GM12878 (cell line): ENCODE results near the gene KCNB1. TPM values are rescaled to one million over a fixed set of nuclear protein-coding genes. Genes with fewer than 3 reads are reported as not detected.

Source experiments
- ATAC-seq: fragments of 200-7000 bp; cut with Tn5 transposase; 3 replicates; pipeline ENCODE4 v1.9.1; 2020; ENCODE audit warnings: mild to moderate bottlenecking, moderate library complexity
- BruUV-seq: library from RNA; stranded (reverse); fragments of 400-500 nt; replicated peaks from 2 replicates; lab custom pipeline; 2021; lab: Mats Ljungman, UMichigan
- CTCF ChIA-PET: fragments of 300-600 bp; sonication (Branson Sonifier 250); formaldehyde crosslinking; extraction: SDS; loops from one replicate; lab custom pipeline; 2021; ENCODE audit warnings: inconsistent platforms; lab: Yijun Ruan, JAX
- POLR2A ChIA-PET: fragments of 350-600 bp; formaldehyde crosslinking; extraction: SDS; loops from one replicate; lab custom pipeline; 2021; ENCODE audit warnings: inconsistent platforms; lab: Charles Lee
- RAD21 ChIA-PET: fragments of 300-600 bp; sonication (Branson Sonifier 250); formaldehyde crosslinking; loops from one replicate; lab custom pipeline; 2023; ENCODE audit warnings: antibody characterized with exemption; ENCODE audit not compliant: unreplicated experiment; lab: Charles Lee
- SMC1A ChIA-PET: fragments of 300-600 bp; sonication (Branson Sonifier 250); formaldehyde crosslinking; loops from one replicate; lab custom pipeline; 2023; ENCODE audit not compliant: unreplicated experiment, uncharacterized antibody; lab: Charles Lee
- DNase-seq: peaks from one replicate; pipeline ENCODE4 v3.0.0-alpha.2; 2011; ENCODE audit warnings: low read depth, low spot score
- FAIRE-seq: peaks from 3 replicates; lab custom pipeline; 2011; peaks lifted over from hg19 to GRCh38; lab: Jason Lieb, UNC
- H2AFZ ChIP-seq: 2 replicates; pipeline ENCODE4 v1.6.0; 2011; ENCODE audit warnings: low read depth, low read length, control low read depth; ENCODE audit not compliant: control insufficient read depth
- H3K27ac ChIP-seq: 2 replicates; pipeline ENCODE4 v1.5.1; 2011; ENCODE audit warnings: control low read depth; ENCODE audit not compliant: control insufficient read depth, insufficient read depth
- H3K27me3 ChIP-seq, 2 experiments: replicated peaks in 1 of 2; 2 replicates each; pipeline versions ENCODE4 v1.6.0 to v1.6.1; 2011; ENCODE audit warnings: low read length in 1 of 2; ENCODE audit not compliant: control insufficient read depth in 2 of 2, insufficient read depth in 2 of 2
- H3K36me3 ChIP-seq, 2 experiments: 2 replicates each; pipeline ENCODE4 v1.5.1; 2011; ENCODE audit warnings: low read length in 1 of 2; ENCODE audit not compliant: control insufficient read depth in 2 of 2, insufficient read depth in 2 of 2
- H3K4me1 ChIP-seq: 2 replicates; pipeline ENCODE4 v1.6.1; 2011; ENCODE audit warnings: mild to moderate bottlenecking, low read length, moderate library complexity, mixed read lengths; ENCODE audit not compliant: control insufficient read depth, insufficient read depth
- H3K4me2 ChIP-seq: 2 replicates; pipeline ENCODE4 v1.6.0; 2011; ENCODE audit warnings: control low read depth; ENCODE audit not compliant: control insufficient read depth, insufficient read depth
- H3K4me3 ChIP-seq: fragments of 200-600 bp; sonication (generic); 2 replicates; pipeline ENCODE4 v1.5.1; 2016
- H3K79me2 ChIP-seq: 2 replicates; pipeline ENCODE4 v1.6.0; 2011; ENCODE audit warnings: low read length; ENCODE audit not compliant: control insufficient read depth, insufficient read depth
- H3K9ac ChIP-seq: 2 replicates; pipeline ENCODE4 v1.8.0; 2011; ENCODE audit warnings: low read length, control low read depth, mixed read lengths; ENCODE audit not compliant: control insufficient read depth, insufficient read depth
- H3K9me3 ChIP-seq: replicated peaks from 3 replicates; pipeline ENCODE4 v1.5.1; 2011; ENCODE audit warnings: mild to moderate bottlenecking, low read length; ENCODE audit not compliant: control insufficient read depth, insufficient read depth
- H4K20me1 ChIP-seq: 2 replicates; pipeline ENCODE4 v1.6.0; 2011; ENCODE audit not compliant: control insufficient read depth, insufficient read depth
- BMI1 ChIP-seq: fragments of 450-650 bp; IDR thresholded peaks from 2 replicates; pipeline ENCODE4 v1.6.1; 2016; ENCODE audit warnings: mild to moderate bottlenecking, moderate library complexity, borderline replicate concordance
- CHD1 ChIP-seq: IDR thresholded peaks from 2 replicates; pipeline ENCODE4 v1.6.1; 2012; ENCODE audit warnings: low read depth, low read length, improper control_type of control experiment
- CREB1 ChIP-seq: IDR thresholded peaks from 2 replicates; pipeline ENCODE4 v1.6.1; 2012; ENCODE audit warnings: low read depth, mild to moderate bottlenecking, inconsistent platforms
- ESRRA ChIP-seq: IDR thresholded peaks from 2 replicates; pipeline ENCODE4 v1.6.1; 2012; ENCODE audit warnings: mild to moderate bottlenecking, low read length, improper control_type of control experiment
- IKZF1 ChIP-seq: fragments of 450-650 bp; conservative IDR thresholded peaks from 2 replicates; pipeline ENCODE4 v1.6.1; 2017; ENCODE audit warnings: antibody characterized with exemption, mild to moderate bottlenecking
- KDM1A ChIP-seq: fragments of 200-600 bp; sonication (generic); IDR thresholded peaks from 2 replicates; pipeline ENCODE4 v1.6.1; 2016; ENCODE audit warnings: borderline replicate concordance
- POU2F2 ChIP-seq: IDR thresholded peaks from 3 replicates; pipeline ENCODE4 v1.6.1; 2011; ENCODE audit warnings: low read depth, mild to moderate bottlenecking, low read length, borderline replicate concordance
- RELA ChIP-seq: fragments of 450-650 bp; IDR thresholded peaks from 2 replicates; pipeline ENCODE4 v1.8.0; 2014; ENCODE audit warnings: borderline replicate concordance; ENCODE audit not compliant: partially characterized antibody
- TAF1 ChIP-seq: IDR thresholded peaks from 2 replicates; pipeline ENCODE4 v1.6.1; 2011; ENCODE audit warnings: mild to moderate bottlenecking, low read depth, low read length, borderline replicate concordance
- WGBS: methylation state at CpG from one replicate; pipeline ENCODE4 v1.1.6; 2016; ENCODE audit warnings: low lambda C conversion rate; ENCODE audit not compliant: insufficient replicate concordance, insufficient coverage; ENCODE audit errors: missing lambda C conversion rate; 5-methylcytosine and 5-hydroxymethylcytosine counted together
- in situ Hi-C: fragments of 300-500 bp; cut with MboI; formaldehyde crosslinking; loops from 9 replicates; pipeline ENCODE4 v1.14.3; 2018; ENCODE audit warnings: mixed read lengths
- intact Hi-C: fragments of 100-400 bp; cut with micrococcal nuclease; formaldehyde crosslinking; loops from one replicate; pipeline ENCODE4 v1.14.2; 2022; ENCODE audit not compliant: unreplicated experiment
- polyA plus RNA-seq, 11 experiments: library from polyadenylated mRNA; depleted of rRNA in 4 of 11; unstranded in 6 of 11; stranded (reverse) in 5 of 11; fragments of >200 nt; fragmentation: Nextera tagmentation in 4 of 11; fragmentation: Illumina TruSeq in 1 of 11; extraction: Ambion mirVana in 4 of 11; extraction: Trizol in 1 of 11; gene quantifications; 1 replicate in 1 of 11; 2 replicates in 10 of 11; pipeline versions ENCODE4 v1.2.1 to v1.2.3, GENCODE V29; 2011 to 2016; ENCODE audit warnings: inconsistent platforms in 2 of 11, missing spikeins in 2 of 11, low read depth in 1 of 11
- total RNA-seq, 4 experiments: library from RNA; depleted of rRNA in 3 of 4; stranded (reverse); fragments of >200 nt in 3 of 4; fragmentation: Illumina TruSeq in 1 of 4; extraction: Trizol in 1 of 4; gene quantifications; 2 replicates each; pipeline versions ENCODE4 v1.2.1 to v1.2.3, GENCODE V29; 2013 to 2021
- TF ChIP-seq, protein P1 (sequence below): fragments of 450-650 bp; IDR thresholded peaks from 2 replicates; pipeline ENCODE4 v1.6.1; 2017; ENCODE audit warnings: mild to moderate bottlenecking, low read depth, inconsistent platforms; ENCODE audit not compliant: poor library complexity, severe bottlenecking
- TF ChIP-seq, protein P2 (sequence below): IDR thresholded peaks from 2 replicates; pipeline ENCODE4 v1.6.1; 2011; ENCODE audit warnings: low read depth, mild to moderate bottlenecking, low read length, moderate library complexity, borderline replicate concordance; ENCODE audit errors: extremely low read depth
- TF ChIP-seq, protein P3 (sequence below): fragments of 150-350 bp; IDR thresholded peaks from 2 replicates; pipeline ENCODE4 v1.6.1; 2016; ENCODE audit warnings: low read depth, low read length

The KCNB1 gene
- total and polyA plus RNA-seq, 10 of the 15 experiments (the other 5 are each of a cell fraction or from before 2014, with no cell fraction given), result 0.02 to 0.08 (median 0.03) TPM; not detected in 7

DNA sequence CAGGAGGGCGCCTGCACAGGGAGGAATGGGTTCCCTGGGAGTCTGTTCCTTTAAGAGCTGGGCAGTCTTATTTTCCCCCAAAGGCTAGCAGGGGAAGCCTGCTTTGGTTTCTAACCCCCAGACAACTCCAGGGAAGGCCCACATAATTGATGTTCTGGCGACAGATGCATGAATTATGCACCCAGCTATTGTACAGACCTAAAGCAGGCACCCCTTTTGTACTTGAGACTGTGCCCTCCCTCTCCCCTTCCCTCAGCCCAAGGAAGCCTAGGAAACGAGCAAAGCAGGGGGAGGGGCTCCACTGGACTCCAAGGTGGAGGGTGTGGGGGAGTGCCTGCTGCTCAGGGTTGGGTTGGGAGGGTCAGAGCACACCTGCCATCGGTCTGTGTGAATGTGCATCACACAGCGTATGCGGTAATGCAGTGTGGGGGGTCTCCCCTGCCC lies 102.1 kb downstream of the KCNB1 start:
- Histone ChIP-seq H3K9me3 (no peaks in the 10 kb centered on the region; the same call in 2 of the 3 replicates), H3K36me3 (no peaks in the 10 kb centered on the region), H2AFZ (no peak overlapping the region), H3K4me2 (no peak overlapping the region), H3K79me2 (no peaks in the 10 kb centered on the region), H3K9ac (no peak overlapping the region), H3K4me1 (no peaks in the 10 kb centered on the region), H3K27me3 (no peaks in the 10 kb centered on the region; a peak in 1 of 4 replicates), H4K20me1 (no peaks in the 10 kb centered on the region), H3K4me3 (no peak overlapping the region), H3K27ac (no peak overlapping the region)
- BruUV-seq, result no TSS peak
- ATAC-seq (no peak), FAIRE-seq (no peak), DNase-seq (no peak)
- POLR2A ChIA-PET, result no interaction called here
- in situ Hi-C loops, result no loop called here
- 14% methylated on average over 6 of the region's 6 CpGs for WGBS
- SMC1A ChIA-PET, result no interaction called here
- RAD21 ChIA-PET, result no interaction called here
- intact Hi-C loops, result no loop called here
- CTCF ChIA-PET, result no interaction called here
- TF ChIP-seq ESRRA (no peak), BMI1 (no peak), POU2F2 (no peak)

DNA sequence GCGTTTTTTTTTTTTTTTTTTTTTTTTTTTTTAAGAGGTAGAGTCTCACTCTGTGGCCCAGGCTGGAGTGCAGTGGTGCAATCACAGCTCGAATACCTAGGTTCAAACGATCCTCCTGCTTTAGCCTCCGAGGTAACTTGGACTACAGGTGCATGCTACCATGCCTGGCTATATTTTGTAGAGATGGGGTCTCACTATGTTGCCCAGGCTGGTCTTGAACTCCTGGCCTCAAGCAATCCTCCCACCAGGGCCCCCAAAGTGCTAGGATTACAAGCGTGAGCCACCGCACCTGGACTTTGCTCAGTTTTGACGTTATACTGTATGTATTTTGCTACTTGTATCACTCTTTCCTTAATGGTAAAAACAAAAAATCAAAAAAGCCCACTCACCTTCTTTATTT lies 103.1 kb downstream of the KCNB1 start:
- ATAC-seq (no peak), FAIRE-seq (no peak), DNase-seq (no peak)
- H4K20me1 ChIP-seq, result no peaks in the 10 kb centered on the region
- no peak overlapping the region for H3K4me3 ChIP-seq
- H3K9me3 ChIP-seq, result no peaks in the 10 kb centered on the region; the same call in 2 of the 3 replicates
- SMC1A ChIA-PET, result no interaction called here
- no TSS peak for BruUV-seq
- H3K79me2 ChIP-seq, result no peaks in the 10 kb centered on the region
- H3K27me3 ChIP-seq, result peaks cover 0 to 2% of the 10 kb centered on the region in 2 experiments; a peak in 1 of 4 replicates
- in situ Hi-C loops (no loop called here), intact Hi-C loops (no loop called here)
- CTCF ChIA-PET, result no interaction called here
- no peak overlapping the region for H3K27ac ChIP-seq
- no peak overlapping the region for H3K4me2 ChIP-seq
- no peaks in the 10 kb centered on the region for H3K4me1 ChIP-seq
- H3K36me3 ChIP-seq, result no peaks in the 10 kb centered on the region
- no peak overlapping the region for H3K9ac ChIP-seq
- H2AFZ ChIP-seq, result no peak overlapping the region
- RAD21 ChIA-PET, result no interaction called here
- 42% methylated on average over 7 of the region's 7 CpGs for WGBS
- POLR2A ChIA-PET, result no interaction called here
- TF ChIP-seq CREB1 (no peak), TAF1 (no peak), IKZF1 (no peak), KDM1A (no peak), CHD1 (no peak), RELA (no peak)
- TF ChIP-seq, protein P1, sequence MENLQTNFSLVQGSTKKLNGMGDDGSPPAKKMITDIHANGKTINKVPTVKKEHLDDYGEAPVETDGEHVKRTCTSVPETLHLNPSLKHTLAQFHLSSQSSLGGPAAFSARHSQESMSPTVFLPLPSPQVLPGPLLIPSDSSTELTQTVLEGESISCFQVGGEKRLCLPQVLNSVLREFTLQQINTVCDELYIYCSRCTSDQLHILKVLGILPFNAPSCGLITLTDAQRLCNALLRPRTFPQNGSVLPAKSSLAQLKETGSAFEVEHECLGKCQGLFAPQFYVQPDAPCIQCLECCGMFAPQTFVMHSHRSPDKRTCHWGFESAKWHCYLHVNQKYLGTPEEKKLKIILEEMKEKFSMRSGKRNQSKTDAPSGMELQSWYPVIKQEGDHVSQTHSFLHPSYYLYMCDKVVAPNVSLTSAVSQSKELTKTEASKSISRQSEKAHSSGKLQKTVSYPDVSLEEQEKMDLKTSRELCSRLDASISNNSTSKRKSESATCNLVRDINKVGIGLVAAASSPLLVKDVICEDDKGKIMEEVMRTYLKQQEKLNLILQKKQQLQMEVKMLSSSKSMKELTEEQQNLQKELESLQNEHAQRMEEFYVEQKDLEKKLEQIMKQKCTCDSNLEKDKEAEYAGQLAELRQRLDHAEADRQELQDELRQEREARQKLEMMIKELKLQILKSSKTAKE, result no peak
- TF ChIP-seq, protein P2, sequence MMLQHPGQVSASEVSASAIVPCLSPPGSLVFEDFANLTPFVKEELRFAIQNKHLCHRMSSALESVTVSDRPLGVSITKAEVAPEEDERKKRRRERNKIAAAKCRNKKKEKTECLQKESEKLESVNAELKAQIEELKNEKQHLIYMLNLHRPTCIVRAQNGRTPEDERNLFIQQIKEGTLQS, result no peak
- TF ChIP-seq, protein P3, sequence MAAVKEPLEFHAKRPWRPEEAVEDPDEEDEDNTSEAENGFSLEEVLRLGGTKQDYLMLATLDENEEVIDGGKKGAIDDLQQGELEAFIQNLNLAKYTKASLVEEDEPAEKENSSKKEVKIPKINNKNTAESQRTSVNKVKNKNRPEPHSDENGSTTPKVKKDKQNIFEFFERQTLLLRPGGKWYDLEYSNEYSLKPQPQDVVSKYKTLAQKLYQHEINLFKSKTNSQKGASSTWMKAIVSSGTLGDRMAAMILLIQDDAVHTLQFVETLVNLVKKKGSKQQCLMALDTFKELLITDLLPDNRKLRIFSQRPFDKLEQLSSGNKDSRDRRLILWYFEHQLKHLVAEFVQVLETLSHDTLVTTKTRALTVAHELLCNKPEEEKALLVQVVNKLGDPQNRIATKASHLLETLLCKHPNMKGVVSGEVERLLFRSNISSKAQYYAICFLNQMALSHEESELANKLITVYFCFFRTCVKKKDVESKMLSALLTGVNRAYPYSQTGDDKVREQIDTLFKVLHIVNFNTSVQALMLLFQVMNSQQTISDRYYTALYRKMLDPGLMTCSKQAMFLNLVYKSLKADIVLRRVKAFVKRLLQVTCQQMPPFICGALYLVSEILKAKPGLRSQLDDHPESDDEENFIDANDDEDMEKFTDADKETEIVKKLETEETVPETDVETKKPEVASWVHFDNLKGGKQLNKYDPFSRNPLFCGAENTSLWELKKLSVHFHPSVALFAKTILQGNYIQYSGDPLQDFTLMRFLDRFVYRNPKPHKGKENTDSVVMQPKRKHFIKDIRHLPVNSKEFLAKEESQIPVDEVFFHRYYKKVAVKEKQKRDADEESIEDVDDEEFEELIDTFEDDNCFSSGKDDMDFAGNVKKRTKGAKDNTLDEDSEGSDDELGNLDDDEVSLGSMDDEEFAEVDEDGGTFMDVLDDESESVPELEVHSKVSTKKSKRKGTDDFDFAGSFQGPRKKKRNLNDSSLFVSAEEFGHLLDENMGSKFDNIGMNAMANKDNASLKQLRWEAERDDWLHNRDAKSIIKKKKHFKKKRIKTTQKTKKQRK, result no peak
